OCI-LY7 (cell line): ENCODE measurements around the gene CRMP1. TPM values are rescaled to one million over a fixed set of nuclear protein-coding genes. Genes with fewer than 3 reads are reported as not detected.

Experiments used
- BruUV-seq: library from RNA; stranded (reverse); fragments of 400-500 nt; replicated peaks from 2 replicates; lab custom pipeline; 2021; lab: Mats Ljungman, UMichigan
- CTCF ChIA-PET: fragments of 300-600 bp; sonication (Branson Sonifier 250); formaldehyde crosslinking; loops from one replicate; lab custom pipeline; 2022; ENCODE audit warnings: antibody characterized with exemption; ENCODE audit not compliant: unreplicated experiment; lab: Charles Lee
- POLR2A ChIA-PET: fragments of 300-600 bp; sonication (Branson Sonifier 250); formaldehyde crosslinking; loops from one replicate; lab custom pipeline; 2022; ENCODE audit warnings: antibody characterized with exemption; lab: Charles Lee
- DNase-seq: peaks from one replicate; pipeline ENCODE4 v3.0.0-alpha.2; 2015; ENCODE audit warnings: low spot score
- H2AFZ ChIP-seq: fragments of 200-600 bp; sonication (generic), shearing (Covaris generic); 2 replicates; pipeline ENCODE4 v1.6.1; 2014; ENCODE audit warnings: mild to moderate bottlenecking, antibody characterized with exemption, low read length, moderate library complexity
- H3K27ac ChIP-seq: fragments of 200-600 bp; sonication (generic); 2 replicates; pipeline ENCODE4 v1.5.1; 2014; ENCODE audit warnings: mixed run types, low read depth, mild to moderate bottlenecking, moderate library complexity, low read length, inconsistent platforms; ENCODE audit not compliant: poor library complexity, severe bottlenecking
- H3K36me3 ChIP-seq: fragments of 200-600 bp; sonication (generic); 2 replicates; pipeline ENCODE4 v1.6.1; 2014; ENCODE audit warnings: mild to moderate bottlenecking, antibody characterized with exemption, low read length, moderate library complexity, mixed read lengths; ENCODE audit not compliant: insufficient read depth
- H3K4me1 ChIP-seq: fragments of 200-600 bp; sonication (generic); 2 replicates; pipeline ENCODE4 v1.5.1; 2014; ENCODE audit warnings: mild to moderate bottlenecking, low read length; ENCODE audit not compliant: insufficient read depth, poor library complexity, severe bottlenecking
- H3K4me2 ChIP-seq: fragments of 200-600 bp; sonication (generic); 2 replicates; pipeline ENCODE4 v1.6.1; 2014; ENCODE audit warnings: mild to moderate bottlenecking, low read length
- H3K4me3 ChIP-seq: fragments of 200-600 bp; sonication (generic); 2 replicates; pipeline ENCODE4 v1.5.1; 2014; ENCODE audit warnings: mild to moderate bottlenecking, low read depth, low read length; ENCODE audit not compliant: poor library complexity, severe bottlenecking
- H3K79me2 ChIP-seq: fragments of 200-600 bp; sonication (generic); 2 replicates; pipeline ENCODE4 v1.6.1; 2016; ENCODE audit warnings: low read depth, mild to moderate bottlenecking, low read length, moderate library complexity, mixed read lengths; ENCODE audit not compliant: insufficient read depth
- H3K9me2 ChIP-seq: fragments of 200-600 bp; sonication (generic); 2 replicates; pipeline ENCODE4 v1.6.1; 2016; ENCODE audit warnings: mild to moderate bottlenecking, low read length, mixed read lengths; ENCODE audit not compliant: insufficient read depth
- H3K9me3 ChIP-seq: fragments of 200-600 bp; sonication (generic); 2 replicates; pipeline ENCODE4 v1.6.1; 2014; ENCODE audit warnings: mild to moderate bottlenecking, mixed run types, low read length, mixed read lengths
- H4K20me1 ChIP-seq: fragments of 200-600 bp; sonication (generic); 2 replicates; pipeline ENCODE4 v1.6.1; 2014; ENCODE audit warnings: mild to moderate bottlenecking, antibody characterized with exemption, low read length, moderate library complexity, mixed read lengths; ENCODE audit not compliant: insufficient read depth
- EZH2phosphoT487 ChIP-seq: fragments of 200-600 bp; sonication (generic); IDR thresholded peaks from 2 replicates; pipeline ENCODE4 v1.6.1; 2018; ENCODE audit warnings: low read depth, borderline replicate concordance, mild to moderate bottlenecking, mixed run types, antibody characterized with exemption, low read length, moderate library complexity, mixed read lengths
- intact Hi-C: fragments of 100-400 bp; cut with micrococcal nuclease; formaldehyde crosslinking; loops from one replicate; pipeline ENCODE4 v1.10.0; 2022; ENCODE audit not compliant: unreplicated experiment
- total RNA-seq, 2 experiments: library from RNA; depleted of rRNA in 1 of 2; stranded (reverse); fragments of >200 nt in 1 of 2; shearing (Covaris generic) in 1 of 2; gene quantifications; 2 replicates each; pipeline ENCODE4 v1.2.3, GENCODE V29; 2014 to 2022
- TF ChIP-seq, protein P1 (sequence below): fragments of 200-600 bp; sonication (generic); conservative IDR thresholded peaks from 2 replicates; pipeline ENCODE4 v1.5.1; 2014; ENCODE audit warnings: mild to moderate bottlenecking, antibody characterized with exemption, low read length, moderate library complexity, mixed read lengths

The CRMP1 gene
- total RNA-seq, 2 experiments from 2014 or later = not detected

DNA sequence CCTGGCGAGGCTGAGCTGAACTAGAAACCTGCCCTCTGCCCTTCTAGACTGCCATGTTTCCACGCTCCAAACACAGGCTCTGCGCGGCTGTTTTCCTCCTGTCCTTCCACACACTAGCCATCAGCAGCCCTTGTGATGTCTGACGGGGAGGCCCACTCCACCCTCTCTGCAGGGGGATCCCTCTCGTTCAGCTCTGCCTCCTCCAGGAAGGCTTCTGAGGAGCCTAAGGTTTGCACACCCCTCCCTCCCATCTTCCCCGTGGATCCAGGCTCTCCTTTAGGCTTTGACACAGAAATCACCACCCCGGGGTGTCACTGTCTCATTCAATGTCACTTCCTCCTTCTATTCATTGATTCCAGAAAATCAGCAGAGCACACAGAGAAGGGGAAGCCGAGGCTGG is 38.6 kb upstream of the CRMP1 start:
- H3K4me3 ChIP-seq = no peak overlapping the region
- POLR2A ChIA-PET = no interaction called here
- TF ChIP-seq EZH2phosphoT487 = no peak
- TF ChIP-seq, protein P1, sequence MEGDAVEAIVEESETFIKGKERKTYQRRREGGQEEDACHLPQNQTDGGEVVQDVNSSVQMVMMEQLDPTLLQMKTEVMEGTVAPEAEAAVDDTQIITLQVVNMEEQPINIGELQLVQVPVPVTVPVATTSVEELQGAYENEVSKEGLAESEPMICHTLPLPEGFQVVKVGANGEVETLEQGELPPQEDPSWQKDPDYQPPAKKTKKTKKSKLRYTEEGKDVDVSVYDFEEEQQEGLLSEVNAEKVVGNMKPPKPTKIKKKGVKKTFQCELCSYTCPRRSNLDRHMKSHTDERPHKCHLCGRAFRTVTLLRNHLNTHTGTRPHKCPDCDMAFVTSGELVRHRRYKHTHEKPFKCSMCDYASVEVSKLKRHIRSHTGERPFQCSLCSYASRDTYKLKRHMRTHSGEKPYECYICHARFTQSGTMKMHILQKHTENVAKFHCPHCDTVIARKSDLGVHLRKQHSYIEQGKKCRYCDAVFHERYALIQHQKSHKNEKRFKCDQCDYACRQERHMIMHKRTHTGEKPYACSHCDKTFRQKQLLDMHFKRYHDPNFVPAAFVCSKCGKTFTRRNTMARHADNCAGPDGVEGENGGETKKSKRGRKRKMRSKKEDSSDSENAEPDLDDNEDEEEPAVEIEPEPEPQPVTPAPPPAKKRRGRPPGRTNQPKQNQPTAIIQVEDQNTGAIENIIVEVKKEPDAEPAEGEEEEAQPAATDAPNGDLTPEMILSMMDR = no peak
- no peaks in the 10 kb centered on the region for H3K9me3 ChIP-seq
- CTCF ChIA-PET = no interaction called here
- no peaks in the 10 kb centered on the region for H3K4me1 ChIP-seq
- no peak for DNase-seq
- H3K9me2 ChIP-seq = no peaks in the 10 kb centered on the region
- H3K36me3 ChIP-seq = no peaks in the 10 kb centered on the region
- H3K4me2 ChIP-seq = no peak overlapping the region
- H3K79me2 ChIP-seq = no peaks in the 10 kb centered on the region
- H2AFZ ChIP-seq = no peak overlapping the region
- no peak overlapping the region for H3K27ac ChIP-seq
- BruUV-seq = no TSS peak
- H4K20me1 ChIP-seq = no peaks in the 10 kb centered on the region
- intact Hi-C loops = no loop called here

DNA sequence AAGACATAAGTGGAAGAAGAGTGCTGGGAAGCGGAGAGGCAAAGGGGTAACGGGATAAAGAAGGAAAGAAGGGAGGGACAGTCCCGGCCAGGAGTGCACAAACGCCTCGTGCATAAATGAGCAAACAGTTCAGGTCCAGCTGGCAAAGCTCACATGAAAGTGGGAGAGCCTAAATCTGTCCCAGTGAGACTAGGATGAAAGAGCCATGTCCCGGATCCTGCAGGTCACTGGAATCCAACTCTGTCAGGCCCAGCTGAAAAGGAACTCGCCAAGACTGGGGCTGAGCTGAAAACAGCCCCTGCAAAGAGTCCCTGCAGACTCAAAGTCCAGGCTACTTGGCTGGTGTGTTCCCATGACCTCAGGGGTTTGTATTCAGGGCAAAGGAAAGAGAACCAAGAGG is 38.0 kb upstream of the CRMP1 start:
- Histone ChIP-seq H3K9me3 (no peaks in the 10 kb centered on the region), H2AFZ (no peak overlapping the region), H3K9me2 (no peaks in the 10 kb centered on the region), H3K36me3 (no peaks in the 10 kb centered on the region), H3K4me1 (no peaks in the 10 kb centered on the region), H3K4me2 (no peak overlapping the region), H3K79me2 (no peaks in the 10 kb centered on the region), H3K4me3 (no peak overlapping the region), H3K27ac (no peak overlapping the region), H4K20me1 (no peaks in the 10 kb centered on the region)
- intact Hi-C loops = no loop called here
- no TSS peak for BruUV-seq
- POLR2A ChIA-PET = no interaction called here
- CTCF ChIA-PET = no interaction called here
- DNase-seq = no peak
- TF ChIP-seq EZH2phosphoT487 = no peak
- TF ChIP-seq, protein P1 = no peak

GRCh38 chr4:5930456-5930855 is 37.6 kb upstream of the CRMP1 start:
- no peak overlapping the region for H3K4me2 ChIP-seq
- DNase-seq = no peak
- no peaks in the 10 kb centered on the region for H4K20me1 ChIP-seq
- intact Hi-C loops = no loop called here
- H3K9me3 ChIP-seq = no peaks in the 10 kb centered on the region
- no peak for TF ChIP-seq EZH2phosphoT487
- TF ChIP-seq, protein P1 = no peak
- H3K36me3 ChIP-seq = no peaks in the 10 kb centered on the region
- H3K27ac ChIP-seq = no peak overlapping the region
- BruUV-seq = no TSS peak
- H3K4me1 ChIP-seq = no peaks in the 10 kb centered on the region
- H3K9me2 ChIP-seq = no peaks in the 10 kb centered on the region
- CTCF ChIA-PET = no interaction called here
- no peak overlapping the region for H3K4me3 ChIP-seq
- no peak overlapping the region for H2AFZ ChIP-seq
- POLR2A ChIA-PET = no interaction called here
- H3K79me2 ChIP-seq = no peaks in the 10 kb centered on the region
